Activated naive CD8-positive, alpha-beta T cell (primary cell): ENCODE results near the gene PTPRG.

ENCODE experiments used
- H3K27ac Mint-ChIP-seq: one replicate; pipeline ENCODE4 v1.8.0; 2021; ENCODE audit warnings: mixed read lengths
- H3K27me3 Mint-ChIP-seq: one replicate; pipeline ENCODE4 v1.8.0; 2021; ENCODE audit warnings: mixed read lengths
- H3K36me3 Mint-ChIP-seq: one replicate; pipeline ENCODE4 v1.8.0; 2021; ENCODE audit warnings: mixed read lengths
- H3K4me1 Mint-ChIP-seq: one replicate; pipeline ENCODE4 v1.8.0; 2021; ENCODE audit warnings: low read depth, mixed read lengths
- H3K4me3 Mint-ChIP-seq: one replicate; pipeline ENCODE4 v1.8.0; 2021; ENCODE audit warnings: mild to moderate bottlenecking, mixed read lengths
- H3K9me3 Mint-ChIP-seq: one replicate; pipeline ENCODE4 v1.8.0; 2021; ENCODE audit warnings: low read depth, mixed read lengths

The PTPRG gene

GRCh38 chr3:61924991-61925390, 363.6 kb downstream of the PTPRG start:
- H3K27me3 Mint-ChIP-seq, result peaks cover 6% of the 10 kb centered on the region
- H3K4me3 Mint-ChIP-seq, result no peak overlapping the region
- H3K4me1 Mint-ChIP-seq, result no peaks in the 10 kb centered on the region
- H3K9me3 Mint-ChIP-seq, result no peaks in the 10 kb centered on the region
- H3K27ac Mint-ChIP-seq, result no peak overlapping the region
- no peaks in the 10 kb centered on the region for H3K36me3 Mint-ChIP-seq

- Mint-ChIP-seq H3K27ac (no peak overlapping the region), H3K4me3 (no peak overlapping the region), H3K27me3 (peaks cover 6% of the 10 kb centered on the region), H3K36me3 (no peaks in the 10 kb centered on the region), H3K9me3 (no peaks in the 10 kb centered on the region), H3K4me1 (no peaks in the 10 kb centered on the region)
These were observed 364.4 kb downstream of the PTPRG start for GRCh38 chr3:61925721-61926120.

DNA sequence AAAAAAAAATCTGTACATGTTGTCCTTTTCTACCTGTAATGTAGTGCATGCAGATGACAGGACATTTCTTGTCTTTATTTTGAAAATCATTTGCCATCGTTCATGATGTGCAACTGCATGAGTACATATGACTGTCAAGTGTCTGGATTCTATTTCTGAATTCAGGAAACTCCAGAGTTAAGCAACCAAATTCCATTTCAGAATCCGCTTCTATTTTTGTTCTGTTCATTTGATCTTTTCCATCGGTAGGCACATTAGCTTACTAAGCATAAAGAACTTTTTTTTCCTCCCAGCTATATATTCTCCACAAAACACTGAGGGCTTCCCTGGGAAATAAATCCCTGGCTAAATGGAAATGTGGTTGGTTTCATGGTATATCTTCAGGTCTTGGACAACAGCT, 365.6 kb downstream of the PTPRG start:
- Mint-ChIP-seq H3K4me1 (no peaks in the 10 kb centered on the region), H3K36me3 (no peaks in the 10 kb centered on the region), H3K9me3 (no peaks in the 10 kb centered on the region), H3K27ac (no peak overlapping the region), H3K27me3 (peaks cover 6% of the 10 kb centered on the region), H3K4me3 (no peak overlapping the region)

DNA sequence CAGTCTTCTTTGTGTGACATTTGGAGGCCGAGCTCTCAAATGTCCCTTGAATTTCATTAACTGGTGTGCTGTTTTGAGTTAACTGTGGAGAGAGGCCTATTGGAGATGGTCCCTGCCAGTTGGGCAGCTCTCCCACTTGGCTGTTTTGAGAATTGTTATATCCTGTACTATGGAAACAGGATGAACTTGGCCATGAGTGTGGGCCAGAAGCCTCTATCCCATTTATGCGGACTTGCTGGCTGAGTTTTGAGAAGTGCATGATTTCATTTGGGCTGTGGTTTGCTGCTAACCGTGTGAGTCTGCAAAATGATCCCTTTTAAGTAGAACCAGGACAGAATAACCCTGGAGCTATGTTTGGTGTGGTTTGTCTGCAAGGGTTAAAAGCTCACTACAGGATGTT, 366.0 kb downstream of the PTPRG start:
- H3K27ac Mint-ChIP-seq, result no peak overlapping the region
- H3K36me3 Mint-ChIP-seq, result no peaks in the 10 kb centered on the region
- no peaks in the 10 kb centered on the region for H3K4me1 Mint-ChIP-seq

DNA sequence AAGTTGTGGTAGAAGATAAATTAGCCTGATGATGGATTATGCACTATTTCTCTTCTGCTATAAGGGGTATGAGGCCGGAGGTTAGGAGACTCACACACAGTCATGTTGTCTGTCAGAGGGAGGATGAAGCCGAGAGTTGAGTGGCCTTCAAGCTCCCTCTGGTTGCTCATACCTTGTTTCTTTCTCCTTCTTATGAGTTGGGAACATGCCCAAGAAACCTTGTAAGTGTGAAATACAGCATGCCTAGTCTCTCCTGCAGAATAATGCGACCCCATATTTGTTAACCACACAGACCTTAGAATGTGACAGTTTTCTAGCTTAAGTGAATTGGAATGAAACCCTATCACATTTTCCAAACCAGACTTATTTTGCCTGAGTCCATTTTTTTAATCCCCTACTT, 366.7 kb downstream of the PTPRG start:
- Mint-ChIP-seq H3K27me3 (peaks cover 6% of the 10 kb centered on the region), H3K27ac (no peak overlapping the region), H3K9me3 (no peaks in the 10 kb centered on the region), H3K4me3 (no peak overlapping the region), H3K4me1 (no peaks in the 10 kb centered on the region), H3K36me3 (no peaks in the 10 kb centered on the region)

More for the DNA sequence above, 366.0 kb downstream of the PTPRG start:
- Mint-ChIP-seq H3K4me3 (no peak overlapping the region), H3K27me3 (peaks cover 6% of the 10 kb centered on the region), H3K9me3 (no peaks in the 10 kb centered on the region)

- H3K4me1 Mint-ChIP-seq, result no peaks in the 10 kb centered on the region
- H3K27ac Mint-ChIP-seq, result no peak overlapping the region
- no peak overlapping the region for H3K4me3 Mint-ChIP-seq
- H3K36me3 Mint-ChIP-seq, result no peaks in the 10 kb centered on the region
- no peaks in the 10 kb centered on the region for H3K9me3 Mint-ChIP-seq
- H3K27me3 Mint-ChIP-seq, result peaks cover 6% of the 10 kb centered on the region
These were observed 367.5 kb downstream of the PTPRG start for GRCh38 chr3:61928776-61929314.

GRCh38 chr3:61929617-61930016, 368.2 kb downstream of the PTPRG start:
- no peak overlapping the region for H3K4me3 Mint-ChIP-seq
- no peaks in the 10 kb centered on the region for H3K9me3 Mint-ChIP-seq
- no peaks in the 10 kb centered on the region for H3K36me3 Mint-ChIP-seq
- no peak overlapping the region for H3K27ac Mint-ChIP-seq
- H3K4me1 Mint-ChIP-seq, result no peaks in the 10 kb centered on the region
- peaks cover 4% of the 10 kb centered on the region for H3K27me3 Mint-ChIP-seq

DNA sequence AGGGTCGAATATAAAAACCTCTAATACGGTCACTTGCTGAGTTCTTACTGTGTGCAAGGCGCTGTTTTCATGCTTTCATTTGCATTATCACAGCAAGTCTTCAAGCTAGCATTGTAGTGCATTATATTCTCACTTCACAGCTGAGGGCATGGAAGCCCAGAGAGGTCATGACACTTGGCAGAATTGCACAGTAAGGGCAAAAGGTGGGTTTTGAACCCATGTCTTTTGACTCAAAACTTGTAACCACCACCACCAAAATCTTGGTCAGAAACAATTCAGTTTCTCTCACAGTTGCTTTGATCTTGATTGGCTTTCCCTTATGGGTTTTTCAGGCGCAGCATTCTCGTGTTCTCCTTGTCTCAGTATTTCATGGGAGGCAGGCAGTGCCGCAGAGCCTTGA, 371.1 kb downstream of the PTPRG start:
- Mint-ChIP-seq H3K9me3 (no peaks in the 10 kb centered on the region), H3K27ac (no peak overlapping the region), H3K27me3 (peaks cover 2% of the 10 kb centered on the region), H3K4me3 (no peak overlapping the region), H3K4me1 (no peaks in the 10 kb centered on the region), H3K36me3 (no peaks in the 10 kb centered on the region)

GRCh38 chr3:61933798-61934504, 372.6 kb downstream of the PTPRG start:
- no peaks in the 10 kb centered on the region for H3K9me3 Mint-ChIP-seq
- no peak overlapping the region for H3K4me3 Mint-ChIP-seq
- H3K4me1 Mint-ChIP-seq, result no peaks in the 10 kb centered on the region
- H3K27ac Mint-ChIP-seq, result no peak overlapping the region
- peaks cover 2% of the 10 kb centered on the region for H3K27me3 Mint-ChIP-seq
- no peaks in the 10 kb centered on the region for H3K36me3 Mint-ChIP-seq

DNA sequence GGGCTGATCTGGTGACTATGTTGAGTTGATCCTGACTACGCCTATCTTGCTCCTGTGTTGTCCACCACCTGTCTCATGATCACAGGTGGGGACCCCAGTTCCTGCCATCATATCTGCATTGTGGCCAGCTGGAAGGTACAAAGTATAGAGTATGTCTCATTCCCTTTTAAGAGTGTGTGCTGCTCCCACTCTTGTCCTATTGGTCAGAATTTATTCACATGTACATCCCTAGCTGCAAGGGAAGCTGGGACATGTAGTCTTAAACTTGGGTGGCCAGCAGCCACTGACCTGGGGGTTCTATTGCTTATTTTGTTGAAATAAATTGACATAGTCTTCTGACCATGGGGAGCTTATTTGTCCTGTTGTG, 373.1 kb downstream of the PTPRG start:
- H3K27me3 Mint-ChIP-seq, result peaks cover 2% of the 10 kb centered on the region
- no peak overlapping the region for H3K4me3 Mint-ChIP-seq
- H3K27ac Mint-ChIP-seq, result no peak overlapping the region
- H3K36me3 Mint-ChIP-seq, result no peaks in the 10 kb centered on the region
- no peaks in the 10 kb centered on the region for H3K9me3 Mint-ChIP-seq
- no peaks in the 10 kb centered on the region for H3K4me1 Mint-ChIP-seq

DNA sequence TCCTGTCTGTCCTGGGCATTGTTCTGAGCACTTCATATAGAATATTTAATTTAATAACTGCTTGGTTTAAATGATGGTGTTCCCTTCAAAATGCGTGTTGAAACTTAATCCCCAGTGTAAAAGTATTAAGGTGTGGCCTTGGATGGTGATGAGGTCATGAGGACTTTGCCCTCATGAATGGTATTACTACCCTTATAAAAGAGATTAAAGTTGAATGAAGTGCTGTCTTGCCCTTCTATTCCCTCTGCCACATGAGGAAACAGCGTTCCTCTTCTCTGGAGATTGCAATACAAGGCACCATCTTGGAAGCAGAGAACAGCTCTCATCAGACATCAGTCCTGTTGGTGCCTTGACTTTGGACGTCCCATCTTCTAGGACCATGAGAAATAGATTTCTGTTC, 374.4 kb downstream of the PTPRG start:
- Mint-ChIP-seq H3K27me3 (peaks cover 2% of the 10 kb centered on the region), H3K4me1 (no peaks in the 10 kb centered on the region), H3K9me3 (no peaks in the 10 kb centered on the region), H3K4me3 (no peak overlapping the region), H3K36me3 (no peaks in the 10 kb centered on the region), H3K27ac (no peak overlapping the region)

GRCh38 chr3:61936344-61936937, 375.1 kb downstream of the PTPRG start:
- H3K27ac Mint-ChIP-seq, result no peak overlapping the region
- H3K4me1 Mint-ChIP-seq, result no peaks in the 10 kb centered on the region
- peaks cover 2% of the 10 kb centered on the region for H3K27me3 Mint-ChIP-seq
- no peaks in the 10 kb centered on the region for H3K36me3 Mint-ChIP-seq
- H3K9me3 Mint-ChIP-seq, result no peaks in the 10 kb centered on the region
- no peak overlapping the region for H3K4me3 Mint-ChIP-seq

DNA sequence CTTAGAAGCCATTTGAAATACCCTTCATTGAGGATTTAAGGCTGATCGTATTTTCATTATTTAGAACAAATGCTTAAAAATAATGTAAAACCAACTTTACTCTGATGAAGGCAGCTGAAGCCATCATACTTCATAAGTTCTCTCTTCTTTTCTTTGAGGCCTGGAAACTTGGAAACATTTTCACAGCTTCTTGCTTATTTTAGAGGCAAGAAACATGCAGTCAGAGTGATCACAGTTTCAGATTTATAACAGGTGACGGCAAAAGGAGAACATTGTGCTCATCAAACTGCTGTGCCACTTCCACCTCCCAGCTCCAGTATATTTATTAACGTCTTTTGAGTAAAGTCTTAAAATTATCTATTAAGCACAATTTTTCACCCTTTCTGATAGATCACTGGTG, 376.1 kb downstream of the PTPRG start:
- no peaks in the 10 kb centered on the region for H3K36me3 Mint-ChIP-seq
- H3K9me3 Mint-ChIP-seq, result no peaks in the 10 kb centered on the region
- no peak overlapping the region for H3K27ac Mint-ChIP-seq
- H3K4me1 Mint-ChIP-seq, result no peaks in the 10 kb centered on the region
- peaks cover 2% of the 10 kb centered on the region for H3K27me3 Mint-ChIP-seq
- no peak overlapping the region for H3K4me3 Mint-ChIP-seq

DNA sequence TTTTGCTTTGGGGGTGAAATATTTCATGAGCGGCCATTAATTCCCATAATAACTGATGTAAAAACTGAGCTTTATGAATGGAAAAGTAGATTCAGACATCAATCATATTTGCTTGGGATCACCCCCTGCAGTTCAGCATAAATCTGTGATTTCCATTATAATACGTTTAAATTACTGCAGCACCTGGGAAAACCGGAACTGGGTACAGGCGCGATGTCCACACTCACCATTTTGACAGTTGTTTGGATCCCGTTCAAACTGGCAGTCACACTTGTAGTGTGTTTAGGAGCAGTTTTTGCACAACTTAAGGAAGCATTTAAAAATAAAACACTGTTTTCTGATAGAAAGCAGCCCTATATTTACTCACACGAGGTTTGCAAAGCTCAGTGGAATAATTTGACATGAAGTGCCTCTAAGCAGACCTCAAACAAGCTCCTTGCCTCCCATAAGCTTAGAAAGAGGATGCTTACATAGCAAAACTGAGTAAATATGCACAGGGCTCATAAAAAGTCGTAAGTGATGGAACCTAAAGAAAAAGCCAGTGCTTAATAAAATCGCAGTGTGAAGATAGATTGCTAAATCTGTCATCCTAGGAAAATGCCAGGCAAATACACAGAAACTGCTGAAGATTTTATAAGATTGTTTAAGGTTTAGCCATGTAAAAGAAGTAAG, 377.6 kb downstream of the PTPRG start:
- Mint-ChIP-seq H3K36me3 (no peaks in the 10 kb centered on the region), H3K27ac (no peak overlapping the region), H3K4me1 (no peaks in the 10 kb centered on the region), H3K9me3 (no peaks in the 10 kb centered on the region), H3K27me3 (peaks cover 2% of the 10 kb centered on the region), H3K4me3 (no peak overlapping the region)

GRCh38 chr3:61940236-61940635, 378.9 kb downstream of the PTPRG start:
- H3K36me3 Mint-ChIP-seq, result no peaks in the 10 kb centered on the region
- no peaks in the 10 kb centered on the region for H3K9me3 Mint-ChIP-seq
- H3K27me3 Mint-ChIP-seq, result peaks cover under 1% of the 10 kb centered on the region
- H3K4me1 Mint-ChIP-seq, result no peaks in the 10 kb centered on the region
- no peak overlapping the region for H3K27ac Mint-ChIP-seq
- no peak overlapping the region for H3K4me3 Mint-ChIP-seq
